ENCODE data around the gene LTB4R2.

DNA sequence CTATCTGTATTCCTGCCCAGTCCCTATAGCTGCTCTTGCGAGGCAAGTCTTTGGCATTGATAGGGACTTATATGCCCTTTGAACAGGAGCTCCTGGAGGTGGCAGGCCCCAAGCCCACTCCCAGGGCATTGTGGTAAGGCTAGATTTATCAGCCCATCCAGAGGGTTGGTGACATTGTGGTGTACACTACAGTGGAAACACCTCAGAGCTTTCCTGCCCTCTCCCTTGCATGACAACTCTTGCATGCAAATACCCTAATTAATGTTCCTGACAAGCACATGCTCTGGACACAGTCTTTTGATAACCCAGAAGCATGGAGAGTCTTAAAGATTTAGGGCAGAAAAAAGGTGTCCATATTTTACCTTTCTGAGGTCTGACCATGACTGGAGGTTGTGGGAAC is 30.7 kb downstream of the LTB4R2 start:
- TF ChIP-seq, protein P1, sequence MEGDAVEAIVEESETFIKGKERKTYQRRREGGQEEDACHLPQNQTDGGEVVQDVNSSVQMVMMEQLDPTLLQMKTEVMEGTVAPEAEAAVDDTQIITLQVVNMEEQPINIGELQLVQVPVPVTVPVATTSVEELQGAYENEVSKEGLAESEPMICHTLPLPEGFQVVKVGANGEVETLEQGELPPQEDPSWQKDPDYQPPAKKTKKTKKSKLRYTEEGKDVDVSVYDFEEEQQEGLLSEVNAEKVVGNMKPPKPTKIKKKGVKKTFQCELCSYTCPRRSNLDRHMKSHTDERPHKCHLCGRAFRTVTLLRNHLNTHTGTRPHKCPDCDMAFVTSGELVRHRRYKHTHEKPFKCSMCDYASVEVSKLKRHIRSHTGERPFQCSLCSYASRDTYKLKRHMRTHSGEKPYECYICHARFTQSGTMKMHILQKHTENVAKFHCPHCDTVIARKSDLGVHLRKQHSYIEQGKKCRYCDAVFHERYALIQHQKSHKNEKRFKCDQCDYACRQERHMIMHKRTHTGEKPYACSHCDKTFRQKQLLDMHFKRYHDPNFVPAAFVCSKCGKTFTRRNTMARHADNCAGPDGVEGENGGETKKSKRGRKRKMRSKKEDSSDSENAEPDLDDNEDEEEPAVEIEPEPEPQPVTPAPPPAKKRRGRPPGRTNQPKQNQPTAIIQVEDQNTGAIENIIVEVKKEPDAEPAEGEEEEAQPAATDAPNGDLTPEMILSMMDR (IDR thresholded peaks at IDR 0.05; ENCODE audit: insufficient read depth, low read depth, low read length), result no peak
- no peak for TF ChIP-seq EZH2 (IDR thresholded peaks at IDR 0.05; ENCODE audit: insufficient read depth, low read length)

Measured in astrocyte (in vitro differentiated cells and primary cell).